A673 (cell line): Measurements from ENCODE around the gene IL1RAPL1.

ENCODE experiments used
- CTCF ChIP-seq: fragments of 300-800, 200-600 bp; sonication (generic); conservative IDR thresholded peaks from 2 replicates; pipeline ENCODE4 v1.5.1; 2017; ENCODE audit warnings: low read depth, mild to moderate bottlenecking, antibody characterized with exemption, low read length, moderate library complexity, mixed read lengths
- EZH2 ChIP-seq: fragments of 200-600 bp; sonication (generic); IDR thresholded peaks from 2 replicates; pipeline ENCODE4 v1.6.1; 2017; ENCODE audit warnings: borderline replicate concordance, low read depth, mild to moderate bottlenecking, mixed read lengths, antibody characterized with exemption, low read length; ENCODE audit not compliant: poor library complexity, severe bottlenecking

GRCh38 chrX:29359276-29359675 is 772.0 kb downstream of the IL1RAPL1 start:
- TF ChIP-seq CTCF: no peak
- TF ChIP-seq EZH2: no peak
